GM12878 (cell line): ENCODE data around the gene RASGRF2. TPM values are rescaled to one million over a fixed set of nuclear protein-coding genes. Genes with fewer than 3 reads are reported as not detected.

Experiments used
- ATAC-seq: fragments of 200-7000 bp; cut with Tn5 transposase; 3 replicates; pipeline ENCODE4 v1.9.1; 2020; ENCODE audit warnings: mild to moderate bottlenecking, moderate library complexity
- BruUV-seq: library from RNA; stranded (reverse); fragments of 400-500 nt; replicated peaks from 2 replicates; lab custom pipeline; 2021; lab: Mats Ljungman, UMichigan
- CTCF ChIA-PET: fragments of 300-600 bp; sonication (Branson Sonifier 250); formaldehyde crosslinking; extraction: SDS; loops from one replicate; lab custom pipeline; 2021; ENCODE audit warnings: inconsistent platforms; lab: Yijun Ruan, JAX
- POLR2A ChIA-PET: fragments of 350-600 bp; formaldehyde crosslinking; extraction: SDS; loops from one replicate; lab custom pipeline; 2021; ENCODE audit warnings: inconsistent platforms; lab: Charles Lee
- RAD21 ChIA-PET: fragments of 300-600 bp; sonication (Branson Sonifier 250); formaldehyde crosslinking; loops from one replicate; lab custom pipeline; 2023; ENCODE audit warnings: antibody characterized with exemption; ENCODE audit not compliant: unreplicated experiment; lab: Charles Lee
- SMC1A ChIA-PET: fragments of 300-600 bp; sonication (Branson Sonifier 250); formaldehyde crosslinking; loops from one replicate; lab custom pipeline; 2023; ENCODE audit not compliant: unreplicated experiment, uncharacterized antibody; lab: Charles Lee
- DNase-seq: peaks from one replicate; pipeline ENCODE4 v3.0.0-alpha.2; 2011; ENCODE audit warnings: low read depth, low spot score
- FAIRE-seq: peaks from 3 replicates; lab custom pipeline; 2011; peaks lifted over from hg19 to GRCh38; lab: Jason Lieb, UNC
- H2AFZ ChIP-seq: 2 replicates; pipeline ENCODE4 v1.6.0; 2011; ENCODE audit warnings: low read depth, low read length, control low read depth; ENCODE audit not compliant: control insufficient read depth
- H3K27ac ChIP-seq: 2 replicates; pipeline ENCODE4 v1.5.1; 2011; ENCODE audit warnings: control low read depth; ENCODE audit not compliant: control insufficient read depth, insufficient read depth
- H3K27me3 ChIP-seq, 2 experiments: replicated peaks in 1 of 2; 2 replicates each; pipeline versions ENCODE4 v1.6.0 to v1.6.1; 2011; ENCODE audit warnings: low read length in 1 of 2; ENCODE audit not compliant: control insufficient read depth in 2 of 2, insufficient read depth in 2 of 2
- H3K36me3 ChIP-seq, 2 experiments: 2 replicates each; pipeline ENCODE4 v1.5.1; 2011; ENCODE audit warnings: low read length in 1 of 2; ENCODE audit not compliant: control insufficient read depth in 2 of 2, insufficient read depth in 2 of 2
- H3K4me1 ChIP-seq: 2 replicates; pipeline ENCODE4 v1.6.1; 2011; ENCODE audit warnings: mild to moderate bottlenecking, low read length, moderate library complexity, mixed read lengths; ENCODE audit not compliant: control insufficient read depth, insufficient read depth
- H3K4me2 ChIP-seq: 2 replicates; pipeline ENCODE4 v1.6.0; 2011; ENCODE audit warnings: control low read depth; ENCODE audit not compliant: control insufficient read depth, insufficient read depth
- H3K4me3 ChIP-seq: fragments of 200-600 bp; sonication (generic); 2 replicates; pipeline ENCODE4 v1.5.1; 2016
- H3K79me2 ChIP-seq: 2 replicates; pipeline ENCODE4 v1.6.0; 2011; ENCODE audit warnings: low read length; ENCODE audit not compliant: control insufficient read depth, insufficient read depth
- H3K9ac ChIP-seq: 2 replicates; pipeline ENCODE4 v1.8.0; 2011; ENCODE audit warnings: low read length, control low read depth, mixed read lengths; ENCODE audit not compliant: control insufficient read depth, insufficient read depth
- H3K9me3 ChIP-seq: replicated peaks from 3 replicates; pipeline ENCODE4 v1.5.1; 2011; ENCODE audit warnings: mild to moderate bottlenecking, low read length; ENCODE audit not compliant: control insufficient read depth, insufficient read depth
- H4K20me1 ChIP-seq: 2 replicates; pipeline ENCODE4 v1.6.0; 2011; ENCODE audit not compliant: control insufficient read depth, insufficient read depth
- CEBPB ChIP-seq, 2 experiments: fragments of 150-350 bp in 1 of 2; IDR thresholded peaks; 2 replicates each; pipeline ENCODE4 v1.6.1; 2012 to 2014; ENCODE audit warnings: low read depth in 2 of 2, low read length in 2 of 2, borderline replicate concordance in 1 of 2, inconsistent platforms in 1 of 2
- CHD2 ChIP-seq: IDR thresholded peaks from 2 replicates; pipeline ENCODE4 v1.6.1; 2011; ENCODE audit warnings: low read depth, low read length, improper control_type of control experiment, borderline replicate concordance
- EGR1 ChIP-seq, 2 experiments: IDR thresholded peaks; 1 replicate in 1 of 2; 2 replicates in 1 of 2; pipeline ENCODE4 v1.6.1; 2011 to 2012; ENCODE audit warnings: low read depth in 2 of 2, low read length in 2 of 2, borderline replicate concordance in 1 of 2, mild to moderate bottlenecking in 1 of 2, moderate library complexity in 1 of 2
- HCFC1 ChIP-seq: fragments of 150-350 bp; IDR thresholded peaks from 2 replicates; pipeline ENCODE4 v1.6.1; 2014; ENCODE audit warnings: low read length
- HDAC2 ChIP-seq: fragments of 200-600 bp; sonication (generic); IDR thresholded peaks from 2 replicates; pipeline ENCODE4 v1.6.1; 2017
- KDM1A ChIP-seq: fragments of 200-600 bp; sonication (generic); IDR thresholded peaks from 2 replicates; pipeline ENCODE4 v1.6.1; 2016; ENCODE audit warnings: borderline replicate concordance
- TCF3 ChIP-seq: IDR thresholded peaks from 2 replicates; pipeline ENCODE4 v1.6.1; 2012; ENCODE audit warnings: low read depth, mild to moderate bottlenecking, low read length, borderline replicate concordance; ENCODE audit not compliant: insufficient read depth
- WGBS: methylation state at CpG from one replicate; pipeline ENCODE4 v1.1.6; 2016; ENCODE audit warnings: low lambda C conversion rate; ENCODE audit not compliant: insufficient replicate concordance, insufficient coverage; ENCODE audit errors: missing lambda C conversion rate; 5-methylcytosine and 5-hydroxymethylcytosine counted together
- in situ Hi-C: fragments of 300-500 bp; cut with MboI; formaldehyde crosslinking; loops from 9 replicates; pipeline ENCODE4 v1.14.3; 2018; ENCODE audit warnings: mixed read lengths
- intact Hi-C: fragments of 100-400 bp; cut with micrococcal nuclease; formaldehyde crosslinking; loops from one replicate; pipeline ENCODE4 v1.14.2; 2022; ENCODE audit not compliant: unreplicated experiment
- polyA plus RNA-seq, 11 experiments: library from polyadenylated mRNA; depleted of rRNA in 4 of 11; unstranded in 6 of 11; stranded (reverse) in 5 of 11; fragments of >200 nt; fragmentation: Nextera tagmentation in 4 of 11; fragmentation: Illumina TruSeq in 1 of 11; extraction: Ambion mirVana in 4 of 11; extraction: Trizol in 1 of 11; gene quantifications; 1 replicate in 1 of 11; 2 replicates in 10 of 11; pipeline versions ENCODE4 v1.2.1 to v1.2.3, GENCODE V29; 2011 to 2016; ENCODE audit warnings: inconsistent platforms in 2 of 11, missing spikeins in 2 of 11, low read depth in 1 of 11
- total RNA-seq, 4 experiments: library from RNA; depleted of rRNA in 3 of 4; stranded (reverse); fragments of >200 nt in 3 of 4; fragmentation: Illumina TruSeq in 1 of 4; extraction: Trizol in 1 of 4; gene quantifications; 2 replicates each; pipeline versions ENCODE4 v1.2.1 to v1.2.3, GENCODE V29; 2013 to 2021
- TF ChIP-seq, protein P1 (sequence below): fragments of 450-650 bp; IDR thresholded peaks from 2 replicates; pipeline ENCODE4 v1.6.1; 2017; ENCODE audit warnings: borderline replicate concordance
- TF ChIP-seq, protein P2 (sequence below): fragments of 150-350 bp; IDR thresholded peaks from 2 replicates; pipeline ENCODE4 v1.6.1; 2014; ENCODE audit warnings: mild to moderate bottlenecking, low read depth, low read length
- TF ChIP-seq, protein P3 (sequence below): fragments of 150-350 bp; IDR thresholded peaks from 2 replicates; pipeline ENCODE4 v1.6.1; 2016; ENCODE audit warnings: low read depth, low read length
- TF ChIP-seq, protein P4 (sequence below), 3 experiments: IDR thresholded peaks in 2 of 3; conservative IDR thresholded peaks in 1 of 3; 2 replicates each; pipeline ENCODE4 v1.5.1; 2011; ENCODE audit warnings: low read depth in 3 of 3, low read length in 3 of 3, mild to moderate bottlenecking in 3 of 3, control low read depth in 2 of 3, moderate library complexity in 2 of 3, inconsistent platforms in 1 of 3, mixed read lengths in 1 of 3; ENCODE audit not compliant: control insufficient read depth in 2 of 3, insufficient read depth in 1 of 3; ENCODE audit errors: extremely low read depth in 1 of 3

RASGRF2 gene
- total and polyA plus RNA-seq, 10 of the 15 experiments (the other 5 are each of a cell fraction or from before 2014, with no cell fraction given), result 0.05 to 0.24 (median 0.07) TPM

- SMC1A ChIA-PET, result interaction anchor here (0.6 to 1.1 kb wide), 2 partner anchors 25 to 454 kb away, joined by 3 to 4 read pairs; no protein-coding TSS in a partner anchor
- no peak for ATAC-seq
- POLR2A ChIA-PET, result no interaction called here
- DNase-seq, result no peak
- no peak overlapping the region for H3K4me2 ChIP-seq
- H4K20me1 ChIP-seq, result no peaks in the 10 kb centered on the region
- H3K79me2 ChIP-seq, result no peaks in the 10 kb centered on the region
- intact Hi-C loops (no loop called here), in situ Hi-C loops (no loop called here)
- CTCF ChIA-PET, result interaction anchor here (3.7 kb wide), 1 partner anchor 12 kb away, joined by 19 read pairs; no protein-coding TSS in a partner anchor
- FAIRE-seq, result no peak
- H3K9ac ChIP-seq, result no peak overlapping the region
- no peak overlapping the region for H3K4me3 ChIP-seq
- TF ChIP-seq, protein P1, sequence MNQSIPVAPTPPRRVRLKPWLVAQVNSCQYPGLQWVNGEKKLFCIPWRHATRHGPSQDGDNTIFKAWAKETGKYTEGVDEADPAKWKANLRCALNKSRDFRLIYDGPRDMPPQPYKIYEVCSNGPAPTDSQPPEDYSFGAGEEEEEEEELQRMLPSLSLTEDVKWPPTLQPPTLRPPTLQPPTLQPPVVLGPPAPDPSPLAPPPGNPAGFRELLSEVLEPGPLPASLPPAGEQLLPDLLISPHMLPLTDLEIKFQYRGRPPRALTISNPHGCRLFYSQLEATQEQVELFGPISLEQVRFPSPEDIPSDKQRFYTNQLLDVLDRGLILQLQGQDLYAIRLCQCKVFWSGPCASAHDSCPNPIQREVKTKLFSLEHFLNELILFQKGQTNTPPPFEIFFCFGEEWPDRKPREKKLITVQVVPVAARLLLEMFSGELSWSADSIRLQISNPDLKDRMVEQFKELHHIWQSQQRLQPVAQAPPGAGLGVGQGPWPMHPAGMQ, result no peak
- TF ChIP-seq CEBPB (IDR thresholded peaks at IDR 0.05; ENCODE audit: borderline replicate concordance in 1 of 2, low read depth in 2 of 2, low read length in 2 of 2) (no peak), HDAC2 (no peak), TCF3 (no peak), EGR1 (IDR thresholded peaks at IDR 0.05; ENCODE audit: borderline replicate concordance in 1 of 2, low read depth in 2 of 2, low read length in 2 of 2) (no peak), HCFC1 (no peak), CHD2 (no peak), KDM1A (no peak)
- TF ChIP-seq, protein P2, sequence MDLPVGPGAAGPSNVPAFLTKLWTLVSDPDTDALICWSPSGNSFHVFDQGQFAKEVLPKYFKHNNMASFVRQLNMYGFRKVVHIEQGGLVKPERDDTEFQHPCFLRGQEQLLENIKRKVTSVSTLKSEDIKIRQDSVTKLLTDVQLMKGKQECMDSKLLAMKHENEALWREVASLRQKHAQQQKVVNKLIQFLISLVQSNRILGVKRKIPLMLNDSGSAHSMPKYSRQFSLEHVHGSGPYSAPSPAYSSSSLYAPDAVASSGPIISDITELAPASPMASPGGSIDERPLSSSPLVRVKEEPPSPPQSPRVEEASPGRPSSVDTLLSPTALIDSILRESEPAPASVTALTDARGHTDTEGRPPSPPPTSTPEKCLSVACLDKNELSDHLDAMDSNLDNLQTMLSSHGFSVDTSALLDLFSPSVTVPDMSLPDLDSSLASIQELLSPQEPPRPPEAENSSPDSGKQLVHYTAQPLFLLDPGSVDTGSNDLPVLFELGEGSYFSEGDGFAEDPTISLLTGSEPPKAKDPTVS, result no peak
- TF ChIP-seq, protein P3, sequence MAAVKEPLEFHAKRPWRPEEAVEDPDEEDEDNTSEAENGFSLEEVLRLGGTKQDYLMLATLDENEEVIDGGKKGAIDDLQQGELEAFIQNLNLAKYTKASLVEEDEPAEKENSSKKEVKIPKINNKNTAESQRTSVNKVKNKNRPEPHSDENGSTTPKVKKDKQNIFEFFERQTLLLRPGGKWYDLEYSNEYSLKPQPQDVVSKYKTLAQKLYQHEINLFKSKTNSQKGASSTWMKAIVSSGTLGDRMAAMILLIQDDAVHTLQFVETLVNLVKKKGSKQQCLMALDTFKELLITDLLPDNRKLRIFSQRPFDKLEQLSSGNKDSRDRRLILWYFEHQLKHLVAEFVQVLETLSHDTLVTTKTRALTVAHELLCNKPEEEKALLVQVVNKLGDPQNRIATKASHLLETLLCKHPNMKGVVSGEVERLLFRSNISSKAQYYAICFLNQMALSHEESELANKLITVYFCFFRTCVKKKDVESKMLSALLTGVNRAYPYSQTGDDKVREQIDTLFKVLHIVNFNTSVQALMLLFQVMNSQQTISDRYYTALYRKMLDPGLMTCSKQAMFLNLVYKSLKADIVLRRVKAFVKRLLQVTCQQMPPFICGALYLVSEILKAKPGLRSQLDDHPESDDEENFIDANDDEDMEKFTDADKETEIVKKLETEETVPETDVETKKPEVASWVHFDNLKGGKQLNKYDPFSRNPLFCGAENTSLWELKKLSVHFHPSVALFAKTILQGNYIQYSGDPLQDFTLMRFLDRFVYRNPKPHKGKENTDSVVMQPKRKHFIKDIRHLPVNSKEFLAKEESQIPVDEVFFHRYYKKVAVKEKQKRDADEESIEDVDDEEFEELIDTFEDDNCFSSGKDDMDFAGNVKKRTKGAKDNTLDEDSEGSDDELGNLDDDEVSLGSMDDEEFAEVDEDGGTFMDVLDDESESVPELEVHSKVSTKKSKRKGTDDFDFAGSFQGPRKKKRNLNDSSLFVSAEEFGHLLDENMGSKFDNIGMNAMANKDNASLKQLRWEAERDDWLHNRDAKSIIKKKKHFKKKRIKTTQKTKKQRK, result no peak
- TF ChIP-seq, protein P4, sequence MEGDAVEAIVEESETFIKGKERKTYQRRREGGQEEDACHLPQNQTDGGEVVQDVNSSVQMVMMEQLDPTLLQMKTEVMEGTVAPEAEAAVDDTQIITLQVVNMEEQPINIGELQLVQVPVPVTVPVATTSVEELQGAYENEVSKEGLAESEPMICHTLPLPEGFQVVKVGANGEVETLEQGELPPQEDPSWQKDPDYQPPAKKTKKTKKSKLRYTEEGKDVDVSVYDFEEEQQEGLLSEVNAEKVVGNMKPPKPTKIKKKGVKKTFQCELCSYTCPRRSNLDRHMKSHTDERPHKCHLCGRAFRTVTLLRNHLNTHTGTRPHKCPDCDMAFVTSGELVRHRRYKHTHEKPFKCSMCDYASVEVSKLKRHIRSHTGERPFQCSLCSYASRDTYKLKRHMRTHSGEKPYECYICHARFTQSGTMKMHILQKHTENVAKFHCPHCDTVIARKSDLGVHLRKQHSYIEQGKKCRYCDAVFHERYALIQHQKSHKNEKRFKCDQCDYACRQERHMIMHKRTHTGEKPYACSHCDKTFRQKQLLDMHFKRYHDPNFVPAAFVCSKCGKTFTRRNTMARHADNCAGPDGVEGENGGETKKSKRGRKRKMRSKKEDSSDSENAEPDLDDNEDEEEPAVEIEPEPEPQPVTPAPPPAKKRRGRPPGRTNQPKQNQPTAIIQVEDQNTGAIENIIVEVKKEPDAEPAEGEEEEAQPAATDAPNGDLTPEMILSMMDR (IDR thresholded peaks at IDR 0.05 in 2 of 3, conservative IDR thresholded peaks at IDR 0.05 in 1 of 3; ENCODE audit: control insufficient read depth in 2 of 3, extremely low read depth in 1 of 3, insufficient read depth in 1 of 3, low read depth in 3 of 3, low read length in 3 of 3), result no peak
- TF ChIP-seq, all 136 proteins: peak for 0
- Histone ChIP-seq H3K27me3 (no peaks in the 10 kb centered on the region; a peak in 1 of 4 replicates), H3K36me3 (no peaks in the 10 kb centered on the region), H3K4me1 (peaks cover 3% of the 10 kb centered on the region), H3K27ac (no peak overlapping the region), H2AFZ (no peak overlapping the region), H3K9me3 (no peaks in the 10 kb centered on the region)
- WGBS, result 43% methylated on average over 3 of the region's 3 CpGs
- RAD21 ChIA-PET, result no interaction called here
- no TSS peak for BruUV-seq
Observed at GRCh38 chr5:81177061-81177460, 216.9 kb downstream of the RASGRF2 start.
